ENCODE data around the gene VIPAS39.

DNA sequence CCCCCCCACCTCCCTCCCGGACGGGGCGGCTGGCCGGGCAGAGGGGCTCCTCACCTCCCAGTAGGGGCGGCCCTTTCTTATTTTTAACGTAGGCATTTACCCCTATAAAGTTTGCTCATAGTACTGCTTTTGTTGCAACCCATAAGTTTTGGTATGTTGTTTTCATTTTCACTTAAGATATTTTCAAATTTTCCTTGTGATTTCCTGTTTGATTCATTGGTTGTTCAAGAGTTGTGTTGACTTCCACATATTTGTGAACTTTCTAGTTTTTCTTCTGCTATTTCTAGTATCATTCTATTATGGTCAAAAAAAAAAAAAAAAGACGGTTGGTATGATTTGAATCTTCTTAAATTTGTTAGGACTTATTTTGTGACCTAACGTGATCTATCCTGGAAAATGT is 40.6 kb downstream of the VIPAS39 start:
- TF ChIP-seq, protein P1, sequence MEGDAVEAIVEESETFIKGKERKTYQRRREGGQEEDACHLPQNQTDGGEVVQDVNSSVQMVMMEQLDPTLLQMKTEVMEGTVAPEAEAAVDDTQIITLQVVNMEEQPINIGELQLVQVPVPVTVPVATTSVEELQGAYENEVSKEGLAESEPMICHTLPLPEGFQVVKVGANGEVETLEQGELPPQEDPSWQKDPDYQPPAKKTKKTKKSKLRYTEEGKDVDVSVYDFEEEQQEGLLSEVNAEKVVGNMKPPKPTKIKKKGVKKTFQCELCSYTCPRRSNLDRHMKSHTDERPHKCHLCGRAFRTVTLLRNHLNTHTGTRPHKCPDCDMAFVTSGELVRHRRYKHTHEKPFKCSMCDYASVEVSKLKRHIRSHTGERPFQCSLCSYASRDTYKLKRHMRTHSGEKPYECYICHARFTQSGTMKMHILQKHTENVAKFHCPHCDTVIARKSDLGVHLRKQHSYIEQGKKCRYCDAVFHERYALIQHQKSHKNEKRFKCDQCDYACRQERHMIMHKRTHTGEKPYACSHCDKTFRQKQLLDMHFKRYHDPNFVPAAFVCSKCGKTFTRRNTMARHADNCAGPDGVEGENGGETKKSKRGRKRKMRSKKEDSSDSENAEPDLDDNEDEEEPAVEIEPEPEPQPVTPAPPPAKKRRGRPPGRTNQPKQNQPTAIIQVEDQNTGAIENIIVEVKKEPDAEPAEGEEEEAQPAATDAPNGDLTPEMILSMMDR (IDR thresholded peaks at IDR 0.05) = no peak
- no peak for TF ChIP-seq EZH2 (IDR thresholded peaks at IDR 0.05)
- no peak for TF ChIP-seq EZH2phosphoT487 (IDR thresholded peaks at IDR 0.05)

Measured in neural progenitor cell (in vitro differentiated cells).